NCI-H2171 treated with DMSO at 0.1 percent for 48 hours (cell line): ENCODE measurements around the gene BBS9.

Experiments
- DNase-seq: peaks from one replicate; lab custom pipeline; 2025; lab: John Stamatoyannopoulos, UW

Gene BBS9

GRCh38 chr7:33127085-33127484, 2.3 kb upstream of the BBS9 start:
- no peak for DNase-seq

GRCh38 chr7:33128631-33128989, 754 bp upstream of the BBS9 start:
- no peak for DNase-seq

GRCh38 chr7:33129806-33130153, 416 bp downstream of the BBS9 start:
- peak; percentile 20 for DNase-seq

GRCh38 chr7:33130184-33130583, 820 bp downstream of the BBS9 start:
- peak; percentile 20 for DNase-seq

- DNase-seq = no peak
Observed at GRCh38 chr7:33137103-33137502, 7.7 kb downstream of the BBS9 start.

GRCh38 chr7:33142585-33142984, 13.2 kb downstream of the BBS9 start:
- DNase-seq = no peak

GRCh38 chr7:33143996-33144718, 14.8 kb downstream of the BBS9 start:
- DNase-seq = no peak

- no peak for DNase-seq
Observed at GRCh38 chr7:33145156-33145555, 15.8 kb downstream of the BBS9 start.

GRCh38 chr7:33152087-33152486, 22.7 kb downstream of the BBS9 start:
- no peak for DNase-seq

GRCh38 chr7:33155811-33156210, 26.4 kb downstream of the BBS9 start:
- no peak for DNase-seq

- no peak for DNase-seq
Observed at GRCh38 chr7:33156441-33156840, 27.1 kb downstream of the BBS9 start.

- no peak for DNase-seq
Observed at GRCh38 chr7:33157311-33157710, 27.9 kb downstream of the BBS9 start.

GRCh38 chr7:33157781-33158180, 28.4 kb downstream of the BBS9 start:
- no peak for DNase-seq

- no peak for DNase-seq
Observed at GRCh38 chr7:33177876-33178275, 48.5 kb downstream of the BBS9 start.

GRCh38 chr7:33179519-33179918, 50.2 kb downstream of the BBS9 start:
- no peak for DNase-seq

- DNase-seq = no peak
Observed at GRCh38 chr7:33183504-33183903, 54.1 kb downstream of the BBS9 start.

GRCh38 chr7:33184828-33185227, 55.5 kb downstream of the BBS9 start:
- DNase-seq = no peak

GRCh38 chr7:33185786-33186185, 56.4 kb downstream of the BBS9 start:
- peak; percentile 65 for DNase-seq

- DNase-seq = no peak
Observed at GRCh38 chr7:33186192-33186591, 56.8 kb downstream of the BBS9 start.

GRCh38 chr7:33190688-33191304, 61.4 kb downstream of the BBS9 start:
- DNase-seq = no peak

- no peak for DNase-seq
Observed at GRCh38 chr7:33191340-33191739, 62.0 kb downstream of the BBS9 start.

GRCh38 chr7:33192695-33193291, 63.4 kb downstream of the BBS9 start:
- DNase-seq = no peak

GRCh38 chr7:33193308-33193864, 64.0 kb downstream of the BBS9 start:
- DNase-seq = no peak
